T47D (cell line): ENCODE data around the gene C5.
A peak's percentile ranks its signal among the peaks of the same experiment; 100 is the strongest.
"Not testable (repeated sequence)": the region's sequence is repeated elsewhere in the genome, so short reads cannot be mapped to it uniquely, and the experiment has no call there.

Source experiments
- DNase-seq, 2 experiments: peaks; one replicate each; pipeline versions ENCODE4 v3.0.0 to v3.0.0-alpha.2; 2011 to 2012; ENCODE audit warnings: low read depth in 1 of 2, low spot score in 1 of 2
- JUND ChIP-seq: IDR thresholded peaks from 2 replicates; pipeline ENCODE4 v1.6.1; 2012; ENCODE audit warnings: low read depth
- in situ Hi-C: cut with HindIII; loops from 2 replicates; pipeline ENCODE4 v1.10.0; 2016; ENCODE audit warnings: low sequenced_read_pairs, low pct_unique_long_range_greater_than_20kb

The C5 gene

GRCh38 chr9:121071370-121071755 is 21.3 kb upstream of the C5 start:
- no peak for TF ChIP-seq JUND
- no peak for DNase-seq
- in situ Hi-C loops: no loop called here

- no peak for TF ChIP-seq JUND
- in situ Hi-C loops: no loop called here
- no peak for DNase-seq
Measured at GRCh38 chr9:121069396-121069795, 19.3 kb upstream of the C5 start.

- DNase-seq: no peak
- in situ Hi-C loops: no loop called here
- TF ChIP-seq JUND: no peak
Measured at GRCh38 chr9:121067640-121068039, 17.6 kb upstream of the C5 start.

GRCh38 chr9:121066850-121067249 is 16.8 kb upstream of the C5 start:
- no peak for DNase-seq
- no peak for TF ChIP-seq JUND
- in situ Hi-C loops: no loop called here

- in situ Hi-C loops: no loop called here
- DNase-seq: peak; percentile 38 to 78
- TF ChIP-seq JUND: no peak
Measured at GRCh38 chr9:121059998-121060636, 10.0 kb upstream of the C5 start.

GRCh38 chr9:121059513-121059912 is 9.4 kb upstream of the C5 start:
- no peak for TF ChIP-seq JUND
- DNase-seq: no peak
- in situ Hi-C loops: no loop called here

GRCh38 chr9:121057821-121058220 is 7.7 kb upstream of the C5 start:
- TF ChIP-seq JUND: no peak
- no peak for DNase-seq
- in situ Hi-C loops: no loop called here

GRCh38 chr9:121055642-121056143 is 5.6 kb upstream of the C5 start:
- DNase-seq: peak in 1 of 2 experiments; percentile 57
- in situ Hi-C loops: no loop called here

GRCh38 chr9:121053544-121053943 is 3.5 kb upstream of the C5 start:
- in situ Hi-C loops: no loop called here
- no peak for DNase-seq
- TF ChIP-seq JUND: no peak

More at GRCh38 chr9:121055642-121056143, 5.6 kb upstream of the C5 start:
- no peak for TF ChIP-seq JUND

GRCh38 chr9:121048618-121049017 is 1.5 kb downstream of the C5 start:
- peak in 1 of 2 experiments; percentile 60 for DNase-seq
- in situ Hi-C loops: no loop called here
- TF ChIP-seq JUND: no peak

GRCh38 chr9:121048175-121048574 is 1.9 kb downstream of the C5 start:
- no peak for DNase-seq
- in situ Hi-C loops: no loop called here
- no peak for TF ChIP-seq JUND

GRCh38 chr9:121038804-121039203 is 11.3 kb downstream of the C5 start:
- no peak for TF ChIP-seq JUND
- no peak for DNase-seq

GRCh38 chr9:121038362-121038761 is 11.7 kb downstream of the C5 start:
- TF ChIP-seq JUND: no peak
- in situ Hi-C loops: no loop called here
- DNase-seq: no peak

More at GRCh38 chr9:121038804-121039203, 11.3 kb downstream of the C5 start:
- in situ Hi-C loops: no loop called here

GRCh38 chr9:121035717-121036116 is 14.4 kb downstream of the C5 start:
- in situ Hi-C loops, DNase-seq: not testable (repeated sequence)
